ENCODE results near the gene SF3A1. TPM values are rescaled to one million over a fixed set of nuclear protein-coding genes. Genes with fewer than 3 reads are reported as not detected.

The SF3A1 gene
- polyA plus RNA-seq, 4 donors: 17.6 to 94.1 (median 27.2) TPM

DNA sequence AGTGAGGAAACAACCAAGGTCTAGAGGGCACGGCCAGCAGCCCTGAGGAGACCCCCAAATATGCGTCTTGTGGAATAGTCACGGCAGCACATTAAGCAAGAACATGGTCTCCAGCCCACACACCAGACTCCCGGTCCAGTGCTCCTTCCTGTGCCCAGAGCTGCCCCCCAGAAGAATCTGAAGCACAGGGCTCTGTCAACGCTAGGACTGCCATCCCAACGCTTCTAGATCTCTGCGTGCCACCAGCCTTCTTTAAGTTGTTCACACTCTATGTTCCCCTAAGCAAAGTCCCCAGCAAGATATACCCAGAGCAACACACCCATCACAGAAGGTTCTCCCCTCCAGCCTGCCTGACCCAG is 36.6 kb upstream of the SF3A1 start:
- H3K4me1 ChIP-seq (ENCODE audit: control insufficient read depth in 3 of 3, insufficient read depth in 2 of 3, low read depth in 1 of 3, low read length in 2 of 3): peaks cover under 1 to 25% (median 2%) of the 10 kb centered on the region in 3 donors
- H3K27me3 ChIP-seq (ENCODE audit: control insufficient read depth in 3 of 3, insufficient read depth in 3 of 3, low read length in 3 of 3): peaks cover 0 to 5% (median 0%) of the 10 kb centered on the region in 3 donors
- WGBS, 3 donors: 80 to 85% (median 84%) methylated on average over 7 of the region's 7 CpGs
- FAIRE-seq (no peak), DNase-seq (no peak)
- no peak overlapping the region for H3K4me3 ChIP-seq (ENCODE audit: low read depth in 1 of 3, low read length in 3 of 3)
- H3K9me3 ChIP-seq (ENCODE audit: control insufficient read depth in 2 of 2, insufficient read depth in 1 of 2, low read depth in 1 of 2, low read length in 1 of 2): peaks cover 0 to 5% of the 10 kb centered on the region in 2 donors
- no peak overlapping the region for H3K27ac ChIP-seq (ENCODE audit: low read depth in 1 of 3, low read length in 2 of 3)
- no peaks in the 10 kb centered on the region for H3K36me3 ChIP-seq (ENCODE audit: control insufficient read depth in 3 of 3, insufficient read depth in 2 of 3, low read depth in 1 of 3, low read length in 3 of 3)

DNA sequence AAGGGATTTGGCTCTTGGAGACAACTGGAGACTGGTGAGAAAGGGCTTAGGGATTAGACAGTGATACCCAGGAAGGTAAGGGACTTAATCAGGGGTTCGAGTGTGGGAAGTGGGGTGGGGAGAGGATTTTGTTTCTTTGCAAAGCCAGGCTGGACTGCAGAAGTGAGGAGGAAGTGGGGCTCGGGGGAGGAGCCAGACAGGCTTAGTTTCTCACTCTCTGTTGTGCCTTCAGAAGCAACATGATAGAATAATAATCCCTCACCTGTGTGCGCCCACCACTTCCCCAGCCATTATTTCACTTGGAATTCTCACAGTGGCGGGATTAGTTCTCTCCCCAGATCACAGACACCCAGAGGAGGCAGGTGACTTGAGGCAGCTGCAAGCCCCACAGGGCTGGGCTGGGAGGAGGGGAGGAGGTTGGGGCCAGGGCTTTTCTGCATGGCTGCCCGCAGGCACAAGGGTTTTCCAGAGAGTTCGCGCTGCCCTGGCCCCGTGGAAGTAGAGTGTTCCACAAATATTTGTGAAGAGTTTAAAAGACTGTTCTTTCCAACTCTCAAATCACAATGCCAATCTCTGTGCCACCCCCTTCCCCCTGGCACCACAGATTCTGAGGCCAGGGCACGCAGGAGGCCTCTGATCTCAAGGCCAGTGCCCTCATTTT is 36.1 kb upstream of the SF3A1 start:
- Histone ChIP-seq H3K4me3 (ENCODE audit: low read depth in 1 of 3, low read length in 3 of 3) (no peak overlapping the region), H3K9me3 (ENCODE audit: control insufficient read depth in 2 of 2, insufficient read depth in 1 of 2, low read depth in 1 of 2, low read length in 1 of 2) (peaks cover 0 to 5% of the 10 kb centered on the region in 2 donors), H3K27ac (ENCODE audit: low read depth in 1 of 3, low read length in 2 of 3) (no peak overlapping the region), H3K4me1 (ENCODE audit: control insufficient read depth in 3 of 3, insufficient read depth in 2 of 3, low read depth in 1 of 3, low read length in 2 of 3) (peaks cover 0 to 20% (median 2%) of the 10 kb centered on the region in 3 donors), H3K27me3 (ENCODE audit: control insufficient read depth in 3 of 3, insufficient read depth in 3 of 3, low read length in 3 of 3) (peaks cover 0 to 5% (median 0%) of the 10 kb centered on the region in 3 donors), H3K36me3 (ENCODE audit: control insufficient read depth in 3 of 3, insufficient read depth in 2 of 3, low read depth in 1 of 3, low read length in 3 of 3) (no peaks in the 10 kb centered on the region)
- DNase-seq (no peak), FAIRE-seq (no peak)
- WGBS, 3 donors: 62 to 74% (median 71%) methylated on average over 9 of the region's 9 CpGs

DNA sequence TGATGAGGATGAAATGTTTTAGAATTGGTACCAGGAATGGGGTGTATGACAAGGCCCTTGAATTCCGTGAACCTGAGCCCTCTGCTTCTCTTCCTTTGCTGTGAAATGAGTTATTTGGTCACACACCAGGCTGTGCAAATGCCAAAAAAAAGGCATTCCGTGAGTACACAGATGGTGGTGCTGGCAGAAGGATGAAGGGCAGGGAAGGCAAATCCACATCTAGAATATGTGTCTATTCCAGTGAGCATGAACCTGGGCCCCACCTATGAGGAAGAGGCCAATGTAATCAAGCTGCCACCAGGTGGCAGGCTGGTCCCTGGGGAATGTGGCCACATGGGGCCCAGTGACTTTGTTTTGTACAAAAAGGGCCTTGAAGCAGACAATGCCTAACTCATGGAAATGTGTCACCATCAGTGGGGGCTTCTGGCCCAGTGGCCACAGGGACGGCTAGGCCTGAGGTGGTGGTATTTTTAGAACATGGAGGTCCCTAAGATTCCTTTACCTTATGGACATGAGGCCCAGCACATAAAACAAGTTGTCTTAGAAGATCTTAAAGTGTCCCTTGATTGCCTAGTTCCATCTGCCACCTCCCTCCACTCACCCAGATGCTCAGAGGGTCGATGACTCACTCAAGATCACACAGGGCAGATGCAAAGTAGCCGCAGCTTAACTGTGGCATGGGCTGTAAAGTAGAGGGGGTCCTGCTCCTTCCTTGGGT is 34.4 kb upstream of the SF3A1 start:
- peak; percentile 87 to 90 for DNase-seq
- H3K27me3 ChIP-seq (ENCODE audit: control insufficient read depth in 3 of 3, insufficient read depth in 3 of 3, low read length in 3 of 3): no peaks in the 10 kb centered on the region
- WGBS, 3 donors: 36 to 54% (median 39%) methylated on average over 5 of the region's 5 CpGs
- H3K36me3 ChIP-seq (ENCODE audit: control insufficient read depth in 3 of 3, insufficient read depth in 2 of 3, low read depth in 1 of 3, low read length in 3 of 3): no peaks in the 10 kb centered on the region
- H3K27ac ChIP-seq (ENCODE audit: low read depth in 1 of 3, low read length in 2 of 3): no peak overlapping the region
- H3K4me3 ChIP-seq (ENCODE audit: low read depth in 1 of 3, low read length in 3 of 3): no peak overlapping the region
- peaks cover 0 to 21% (median 2%) of the 10 kb centered on the region in 3 donors for H3K4me1 ChIP-seq (ENCODE audit: control insufficient read depth in 3 of 3, insufficient read depth in 2 of 3, low read depth in 1 of 3, low read length in 2 of 3)
- FAIRE-seq: no peak
- H3K9me3 ChIP-seq (ENCODE audit: control insufficient read depth in 2 of 2, insufficient read depth in 1 of 2, low read depth in 1 of 2, low read length in 1 of 2): peaks cover 0 to 5% of the 10 kb centered on the region in 2 donors

DNA sequence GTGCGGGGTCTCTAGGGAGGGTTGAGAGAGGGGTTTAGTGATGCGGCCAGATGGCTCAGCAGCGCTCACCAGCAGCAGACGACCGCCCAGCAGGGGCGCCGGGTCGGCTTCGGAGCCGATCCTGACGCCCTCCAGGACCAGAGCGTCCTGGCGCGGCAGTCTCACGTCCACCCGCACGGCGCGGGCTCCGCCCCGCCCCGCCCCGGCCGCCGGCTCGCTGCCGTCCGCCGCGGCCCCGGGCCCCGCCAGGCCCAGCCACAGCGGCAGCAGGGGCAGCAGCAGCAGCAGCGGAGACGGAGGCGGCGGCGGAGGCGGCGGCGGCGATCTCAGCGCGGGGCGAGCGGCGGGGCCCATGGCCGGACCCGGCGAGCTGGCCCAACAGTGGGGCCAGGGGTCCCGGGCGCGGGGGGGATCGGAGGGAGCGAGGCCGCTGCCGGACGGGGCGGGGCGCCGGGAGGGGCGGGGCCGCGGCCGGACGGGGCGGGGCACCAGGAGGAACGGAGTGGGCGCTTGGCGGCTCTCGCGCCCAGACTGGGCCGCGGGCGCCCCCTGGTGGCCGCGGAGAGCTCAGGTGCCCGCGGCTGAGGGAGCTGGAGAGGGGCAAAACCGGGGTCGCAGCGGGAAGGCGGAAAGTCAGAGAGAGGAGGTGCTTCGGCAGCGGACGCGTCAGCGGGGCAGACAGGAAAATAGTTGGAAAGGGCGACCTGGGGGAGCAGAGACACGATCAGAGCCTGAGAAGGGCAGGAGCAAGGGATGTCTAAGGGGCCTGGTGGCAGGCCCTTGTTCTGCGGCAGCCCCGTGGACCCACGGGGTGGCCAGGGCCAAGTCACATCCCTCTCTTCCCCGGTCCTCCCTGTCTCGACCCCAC is 30.5 kb upstream of the SF3A1 start, which contains the start of gene RNF215:
RNF215 (minus strand) TSS at position 452 of the 868 bp plus-strand sequence; CDS start at position 354, 98 bp downstream.
- Histone ChIP-seq H3K9me3 (ENCODE audit: control insufficient read depth in 2 of 2, insufficient read depth in 1 of 2, low read depth in 1 of 2, low read length in 1 of 2) (peaks cover 0 to 5% of the 10 kb centered on the region in 2 donors), H3K36me3 (ENCODE audit: control insufficient read depth in 3 of 3, insufficient read depth in 2 of 3, low read depth in 1 of 3, low read length in 3 of 3) (peaks cover 0 to 21% (median 0%) of the 10 kb centered on the region in 3 donors), H3K4me1 (ENCODE audit: control insufficient read depth in 3 of 3, insufficient read depth in 2 of 3, low read depth in 1 of 3, low read length in 2 of 3) (peaks cover 0 to 12% (median 0%) of the 10 kb centered on the region in 3 donors), H3K4me3 (ENCODE audit: low read depth in 1 of 3, low read length in 3 of 3) (peak within 1 kb of the TSS; percentile 48 to 81 (median 64)), H3K27me3 (ENCODE audit: control insufficient read depth in 3 of 3, insufficient read depth in 3 of 3, low read length in 3 of 3) (no peaks in the 10 kb centered on the region), H3K27ac (ENCODE audit: low read depth in 1 of 3, low read length in 2 of 3) (peak within 1 kb of the TSS in 1 of 3 donors; percentile 58)
- 1 to 2% (median 1%) methylated on average over 56 to 95 of the region's 95 CpGs for WGBS, 3 donors
- DNase-seq (peak; percentile 73 to 91), FAIRE-seq (no peak)

DNA sequence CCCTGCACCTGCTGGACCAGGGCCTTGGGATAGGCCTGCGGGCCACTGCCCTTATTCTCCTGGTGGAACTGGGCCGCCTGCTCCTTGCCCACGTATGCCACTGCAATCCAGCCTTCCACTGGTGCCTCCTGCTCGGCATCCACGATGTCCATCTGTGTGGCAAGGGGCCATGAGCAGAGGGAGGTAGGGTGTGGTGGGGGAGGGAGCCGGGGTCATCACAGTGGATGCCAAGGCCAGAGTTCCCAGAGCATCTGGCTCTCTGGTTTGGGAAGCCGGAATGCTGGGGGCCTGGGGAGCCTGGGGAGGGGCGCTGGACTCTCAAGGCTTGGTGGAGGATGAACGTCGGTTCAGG is 29.9 kb upstream of the SF3A1 start:
- Histone ChIP-seq H3K4me1 (ENCODE audit: control insufficient read depth in 3 of 3, insufficient read depth in 2 of 3, low read depth in 1 of 3, low read length in 2 of 3) (peaks cover 0 to 12% (median 0%) of the 10 kb centered on the region in 3 donors), H3K27ac (ENCODE audit: low read depth in 1 of 3, low read length in 2 of 3) (peak overlapping the region in 1 of 3 donors; percentile 58), H3K36me3 (ENCODE audit: control insufficient read depth in 3 of 3, insufficient read depth in 2 of 3, low read depth in 1 of 3, low read length in 3 of 3) (peaks cover 0 to 23% (median 0%) of the 10 kb centered on the region in 3 donors), H3K27me3 (ENCODE audit: control insufficient read depth in 3 of 3, insufficient read depth in 3 of 3, low read length in 3 of 3) (no peaks in the 10 kb centered on the region), H3K9me3 (ENCODE audit: control insufficient read depth in 2 of 2, insufficient read depth in 1 of 2, low read depth in 1 of 2, low read length in 1 of 2) (peaks cover 0 to 5% of the 10 kb centered on the region in 2 donors), H3K4me3 (ENCODE audit: low read depth in 1 of 3, low read length in 3 of 3) (peak overlapping the region; percentile 48 to 81 (median 64))
- 27 to 39% (median 33%) methylated on average over 9 to 10 of the region's 10 CpGs for WGBS, 3 donors
- FAIRE-seq: no peak
- DNase-seq: no peak

DNA sequence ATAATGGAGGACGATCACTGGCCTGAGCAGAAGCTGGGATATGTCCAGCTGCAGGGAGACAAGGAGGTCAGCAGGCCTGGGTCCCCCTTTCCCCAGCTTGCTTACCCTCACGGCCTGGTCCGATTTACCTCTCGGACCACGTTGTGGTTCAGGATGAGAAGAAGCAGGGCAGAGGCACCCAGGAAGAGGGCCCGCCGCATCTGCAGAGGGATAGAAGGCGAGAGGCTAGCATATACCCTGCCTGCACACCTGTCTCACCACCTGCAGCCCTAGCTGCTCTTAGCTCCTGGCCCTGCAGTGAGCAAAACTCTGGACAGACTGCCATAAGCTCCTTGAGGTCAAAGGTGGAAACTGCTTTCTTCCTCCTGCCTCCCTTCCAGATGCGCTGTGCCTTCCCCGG is 29.2 kb upstream of the SF3A1 start:
- whole genome bisulfite sequencing, 3 donors: 91 to 93% (median 92%) methylated on average over 8 to 10 of the region's 10 CpGs
- peaks cover 0 to 29% (median 0%) of the 10 kb centered on the region in 3 donors for H3K36me3 ChIP-seq (ENCODE audit: control insufficient read depth in 3 of 3, insufficient read depth in 2 of 3, low read depth in 1 of 3, low read length in 3 of 3)
- FAIRE-seq: no peak

DNA sequence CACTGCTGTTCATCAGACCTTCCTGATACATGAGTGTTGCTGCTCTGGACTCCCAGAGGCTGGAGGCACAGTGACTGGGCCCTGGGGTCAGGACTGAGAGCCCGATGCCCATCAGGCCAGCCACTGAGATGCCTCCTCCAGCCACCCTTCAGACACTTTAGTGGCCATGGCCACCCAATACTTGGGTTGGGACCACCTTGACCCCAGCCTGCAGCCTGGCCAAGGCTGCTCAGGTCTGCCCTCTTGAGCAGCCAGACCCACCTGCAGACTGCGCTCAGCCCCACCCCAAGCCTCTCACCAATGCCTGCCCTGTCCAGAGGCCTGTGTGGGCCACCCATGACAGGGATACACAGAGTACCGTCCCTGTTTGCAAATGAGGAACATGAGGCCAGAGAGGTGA is 26.4 kb upstream of the SF3A1 start:
- Histone ChIP-seq H3K27ac (ENCODE audit: low read depth in 1 of 3, low read length in 2 of 3) (no peak overlapping the region), H3K9me3 (ENCODE audit: control insufficient read depth in 2 of 2, insufficient read depth in 1 of 2, low read depth in 1 of 2, low read length in 1 of 2) (no peaks in the 10 kb centered on the region), H3K4me1 (ENCODE audit: control insufficient read depth in 3 of 3, insufficient read depth in 2 of 3, low read depth in 1 of 3, low read length in 2 of 3) (peaks cover 0 to 12% (median 0%) of the 10 kb centered on the region in 3 donors), H3K36me3 (ENCODE audit: control insufficient read depth in 3 of 3, insufficient read depth in 2 of 3, low read depth in 1 of 3, low read length in 3 of 3) (peaks cover 0 to 51% (median 0%) of the 10 kb centered on the region in 3 donors), H3K4me3 (ENCODE audit: low read depth in 1 of 3, low read length in 3 of 3) (no peak overlapping the region), H3K27me3 (ENCODE audit: control insufficient read depth in 3 of 3, insufficient read depth in 3 of 3, low read length in 3 of 3) (no peaks in the 10 kb centered on the region)
- 63 to 92% (median 66%) methylated on average over 3 of the region's 3 CpGs for WGBS, 3 donors
- no peak for DNase-seq
- FAIRE-seq: no peak

More for the DNA sequence above, 29.2 kb upstream of the SF3A1 start:
- H3K9me3 ChIP-seq (ENCODE audit: control insufficient read depth in 2 of 2, insufficient read depth in 1 of 2, low read depth in 1 of 2, low read length in 1 of 2): peaks cover 0 to 4% of the 10 kb centered on the region in 2 donors
- no peak for DNase-seq
- no peak overlapping the region for H3K27ac ChIP-seq (ENCODE audit: low read depth in 1 of 3, low read length in 2 of 3)
- peaks cover 0 to 12% (median 0%) of the 10 kb centered on the region in 3 donors for H3K4me1 ChIP-seq (ENCODE audit: control insufficient read depth in 3 of 3, insufficient read depth in 2 of 3, low read depth in 1 of 3, low read length in 2 of 3)
- no peaks in the 10 kb centered on the region for H3K27me3 ChIP-seq (ENCODE audit: control insufficient read depth in 3 of 3, insufficient read depth in 3 of 3, low read length in 3 of 3)
- no peak overlapping the region for H3K4me3 ChIP-seq (ENCODE audit: low read depth in 1 of 3, low read length in 3 of 3)

DNA sequence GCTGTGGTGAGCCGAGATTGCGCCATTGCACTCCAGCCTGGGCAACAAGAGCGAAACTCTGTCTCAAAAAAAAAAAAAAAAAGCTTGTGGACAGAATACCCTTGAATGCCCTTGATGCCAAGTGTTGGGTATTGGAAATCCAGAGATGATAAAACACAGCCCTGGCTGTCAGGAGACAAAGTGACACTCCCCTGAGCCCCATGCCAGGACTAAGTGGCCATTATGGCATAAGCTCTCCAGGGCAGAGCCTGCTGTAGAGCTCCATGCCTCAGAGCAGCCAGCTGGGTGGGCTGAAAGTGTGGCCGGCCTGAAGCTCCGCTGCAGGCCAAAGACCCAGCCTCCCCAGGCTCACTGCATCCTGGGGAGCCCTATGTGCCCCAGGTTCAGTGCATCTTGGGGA is 25.6 kb upstream of the SF3A1 start:
- H3K27ac ChIP-seq (ENCODE audit: low read depth in 1 of 3, low read length in 2 of 3): no peak overlapping the region
- 93 to 98% (median 96%) methylated on average over 4 to 5 of the region's 5 CpGs for WGBS, 3 donors
- H3K4me1 ChIP-seq (ENCODE audit: control insufficient read depth in 3 of 3, insufficient read depth in 2 of 3, low read depth in 1 of 3, low read length in 2 of 3): peaks cover 0 to 9% (median 0%) of the 10 kb centered on the region in 3 donors
- peaks cover 0 to 57% (median 0%) of the 10 kb centered on the region in 3 donors for H3K36me3 ChIP-seq (ENCODE audit: control insufficient read depth in 3 of 3, insufficient read depth in 2 of 3, low read depth in 1 of 3, low read length in 3 of 3)
- no peaks in the 10 kb centered on the region for H3K27me3 ChIP-seq (ENCODE audit: control insufficient read depth in 3 of 3, insufficient read depth in 3 of 3, low read length in 3 of 3)
- H3K4me3 ChIP-seq (ENCODE audit: low read depth in 1 of 3, low read length in 3 of 3): no peak overlapping the region
- FAIRE-seq: no peak
- H3K9me3 ChIP-seq (ENCODE audit: control insufficient read depth in 2 of 2, insufficient read depth in 1 of 2, low read depth in 1 of 2, low read length in 1 of 2): no peaks in the 10 kb centered on the region
- DNase-seq: no peak
